Neural cell (in vitro differentiated cells): ENCODE data around the gene GAREM2. TPM values are rescaled to one million over a fixed set of nuclear protein-coding genes. Genes with fewer than 3 reads are reported as not detected.

Source experiments
- H2AFZ ChIP-seq: fragments of 200-600, 300-800 bp; sonication (generic), shearing (Covaris generic); 2 replicates; pipeline ENCODE4 v1.6.0; 2014; ENCODE audit warnings: low read depth, mild to moderate bottlenecking, antibody characterized with exemption, low read length, moderate library complexity
- H3F3A ChIP-seq: fragments of 200-600 bp; shearing (Covaris generic); 2 replicates; pipeline ENCODE4 v1.6.1; 2016; ENCODE audit warnings: mild to moderate bottlenecking, moderate library complexity, mixed read lengths, antibody characterized with exemption, low read length; ENCODE audit not compliant: insufficient read depth, poor library complexity, severe bottlenecking
- H3K27ac ChIP-seq: fragments of 200-600, 300-800 bp; sonication (generic), shearing (Covaris generic); 2 replicates; pipeline ENCODE4 v1.5.1; 2014; ENCODE audit warnings: mild to moderate bottlenecking, low read length, moderate library complexity
- H3K27me3 ChIP-seq: fragments of 300-800, 200-600 bp; sonication (generic), shearing (Covaris generic); 2 replicates; pipeline ENCODE4 v1.6.0; 2014; ENCODE audit warnings: mild to moderate bottlenecking, low read depth, low read length, moderate library complexity; ENCODE audit not compliant: insufficient read depth
- H3K36me3 ChIP-seq: fragments of 300-800, 200-600 bp; sonication (generic), shearing (Covaris generic); 2 replicates; pipeline ENCODE4 v1.5.1; 2014; ENCODE audit warnings: mild to moderate bottlenecking, antibody characterized with exemption, low read length, moderate library complexity; ENCODE audit not compliant: insufficient read depth
- H3K4me2 ChIP-seq: fragments of 300-800, 200-600 bp; sonication (generic), shearing (Covaris generic); 2 replicates; pipeline ENCODE4 v1.6.0; 2014; ENCODE audit warnings: mild to moderate bottlenecking, low read length
- H3K4me3 ChIP-seq: fragments of 300-800, 200-600 bp; sonication (generic), shearing (Covaris generic); 2 replicates; pipeline ENCODE4 v1.5.1; 2014; ENCODE audit warnings: mild to moderate bottlenecking, low read length, moderate library complexity
- H3K79me2 ChIP-seq: fragments of 200-600 bp; shearing (Covaris generic); replicated peaks from 2 replicates; pipeline ENCODE4 v1.6.0; 2014; ENCODE audit warnings: mild to moderate bottlenecking, low read length, moderate library complexity; ENCODE audit not compliant: insufficient read depth
- H3K9ac ChIP-seq: fragments of 300-800, 200-600 bp; sonication (generic), shearing (Covaris generic); 2 replicates; pipeline ENCODE4 v1.6.1; 2016; ENCODE audit warnings: mild to moderate bottlenecking, low read length, mixed read lengths
- H3K9me2 ChIP-seq: fragments of 200-600 bp; shearing (Covaris generic); 2 replicates; pipeline ENCODE4 v1.6.1; 2016; ENCODE audit warnings: mild to moderate bottlenecking, low read length, mixed read lengths; ENCODE audit not compliant: insufficient read depth
- H3K9me3 ChIP-seq: fragments of 200-600, 300-800 bp; sonication (generic), shearing (Covaris generic); 2 replicates; pipeline ENCODE4 v1.6.1; 2016; ENCODE audit warnings: mild to moderate bottlenecking, mixed run types, low read length, moderate library complexity, mixed read lengths
- H4K20me1 ChIP-seq: fragments of 200-600 bp; shearing (Covaris generic); 2 replicates; pipeline ENCODE4 v1.6.1; 2016; ENCODE audit warnings: mild to moderate bottlenecking, mixed run types; ENCODE audit not compliant: insufficient read depth
- CTCF ChIP-seq: fragments of 450-650 bp; IDR thresholded peaks from 2 replicates; pipeline ENCODE4 v1.5.1; 2014; ENCODE audit warnings: antibody characterized with exemption, mild to moderate bottlenecking, moderate library complexity; ENCODE audit not compliant: poor library complexity, severe bottlenecking
- EP300 ChIP-seq: fragments of 450-650 bp; conservative IDR thresholded peaks from 2 replicates; pipeline ENCODE4 v1.6.1; 2014; ENCODE audit warnings: antibody characterized with exemption, mild to moderate bottlenecking, moderate library complexity; ENCODE audit not compliant: poor library complexity, severe bottlenecking
- EZH2 ChIP-seq: fragments of 200-600, 300-800 bp; shearing (Covaris generic), sonication (generic); IDR thresholded peaks from 2 replicates; pipeline ENCODE4 v1.6.1; 2014; ENCODE audit warnings: antibody characterized with exemption, low read length, borderline replicate concordance, mild to moderate bottlenecking; ENCODE audit not compliant: insufficient read depth, poor library complexity, severe bottlenecking
- MXI1 ChIP-seq: fragments of 450-650 bp; conservative IDR thresholded peaks from 2 replicates; pipeline ENCODE4 v1.6.1; 2014; ENCODE audit warnings: antibody characterized with exemption, mild to moderate bottlenecking; ENCODE audit not compliant: poor library complexity, severe bottlenecking
- POLR2AphosphoS5 ChIP-seq: IDR thresholded peaks from 2 replicates; pipeline ENCODE4 v1.6.1; 2012
- RAD21 ChIP-seq: fragments of 450-650 bp; conservative IDR thresholded peaks from 2 replicates; pipeline ENCODE4 v1.6.1; 2014; ENCODE audit warnings: antibody characterized with exemption, mild to moderate bottlenecking, moderate library complexity
- REST ChIP-seq: IDR thresholded peaks from 2 replicates; pipeline ENCODE4 v1.6.1; 2012; ENCODE audit warnings: borderline replicate concordance
- SMC3 ChIP-seq: fragments of 450-650 bp; conservative IDR thresholded peaks from 2 replicates; pipeline ENCODE4 v1.6.1; 2014; ENCODE audit warnings: antibody characterized with exemption, mild to moderate bottlenecking, moderate library complexity; ENCODE audit not compliant: poor library complexity
- TAF1 ChIP-seq: IDR thresholded peaks from 2 replicates; pipeline ENCODE4 v1.6.1; 2012; ENCODE audit warnings: low read depth
- polyA plus RNA-seq: library from polyadenylated mRNA; depleted of rRNA; stranded (reverse); fragments of >200 nt; gene quantifications from 2 replicates; pipeline ENCODE4 v1.2.3, GENCODE V29; 2014

The GAREM2 gene
- polyA plus RNA-seq, 1 donor from 2014 or later: 3.2 TPM

- Histone ChIP-seq H3K79me2 (peaks cover 5% of the 10 kb centered on the region), H3K9me3 (no peaks in the 10 kb centered on the region), H3K36me3 (no peaks in the 10 kb centered on the region), H3K4me2 (no peak overlapping the region), H2AFZ (no peak overlapping the region), H3F3A (no peaks in the 10 kb centered on the region), H3K27me3 (no peaks in the 10 kb centered on the region), H4K20me1 (no peaks in the 10 kb centered on the region), H3K27ac (no peak overlapping the region), H3K9ac (no peak overlapping the region), H3K4me3 (no peak overlapping the region), H3K9me2 (no peaks in the 10 kb centered on the region)
- TF ChIP-seq REST (no peak), EZH2 (no peak), MXI1 (no peak), TAF1 (no peak), POLR2AphosphoS5 (no peak), RAD21 (no peak), EP300 (no peak)
Measured at GRCh38 chr2:26136451-26136850, 36.4 kb upstream of the GAREM2 start.

GRCh38 chr2:26139269-26140183 lies 33.4 kb upstream of the GAREM2 start:
- TF ChIP-seq CTCF: no peak
- no peak for TF ChIP-seq RAD21
- no peak for TF ChIP-seq SMC3
- no peak for TF ChIP-seq EZH2
- no peak for TF ChIP-seq MXI1
- TF ChIP-seq POLR2AphosphoS5: no peak
- no peak for TF ChIP-seq EP300
- TF ChIP-seq REST: no peak
- no peak for TF ChIP-seq TAF1
- Histone ChIP-seq H3K27me3 (no peaks in the 10 kb centered on the region), H3K36me3 (no peaks in the 10 kb centered on the region), H4K20me1 (no peaks in the 10 kb centered on the region), H3K4me3 (no peak overlapping the region), H3K9me3 (no peaks in the 10 kb centered on the region), H3F3A (no peaks in the 10 kb centered on the region), H3K9ac (no peak overlapping the region), H3K27ac (no peak overlapping the region), H2AFZ (no peak overlapping the region), H3K9me2 (no peaks in the 10 kb centered on the region), H3K4me2 (no peak overlapping the region), H3K79me2 (no peaks in the 10 kb centered on the region)
